GM23338 (cell line): Measurements from ENCODE around the gene MYH14. TPM values are rescaled to one million over a fixed set of nuclear protein-coding genes. Genes with fewer than 3 reads are reported as not detected.

ENCODE experiments used
- ATAC-seq: fragments of 200-7000 bp; cut with Tn5 transposase; 3 replicates; pipeline ENCODE4 v1.9.1; 2020
- DNase-seq: peaks from one replicate; pipeline ENCODE4 v3.0.0-alpha.2; 2015; ENCODE audit warnings: low spot score
- H2AFZ ChIP-seq: fragments of 200-600 bp; sonication (generic); 2 replicates; pipeline ENCODE4 v1.8.0; 2016; ENCODE audit warnings: antibody characterized with exemption, mild to moderate bottlenecking, moderate library complexity
- H3F3A ChIP-seq: fragments of 200-600 bp; sonication (generic); replicated peaks from 2 replicates; pipeline ENCODE4 v1.8.0; 2017; ENCODE audit warnings: antibody characterized with exemption, mixed run types, low read depth
- H3K27ac ChIP-seq: fragments of 200-600 bp; sonication (generic); 2 replicates; pipeline ENCODE4 v1.6.1; 2016; ENCODE audit warnings: low read depth
- H3K27me3 ChIP-seq: fragments of 200-600 bp; sonication (generic); 2 replicates; pipeline ENCODE4 v1.8.0; 2016; ENCODE audit warnings: mild to moderate bottlenecking, mixed run types, moderate library complexity; ENCODE audit not compliant: insufficient read depth
- H3K36me3 ChIP-seq: fragments of 200-600 bp; sonication (generic); 2 replicates; pipeline ENCODE4 v1.8.0; 2016; ENCODE audit warnings: mild to moderate bottlenecking; ENCODE audit not compliant: insufficient read depth
- H3K4me1 ChIP-seq: fragments of 200-600 bp; sonication (generic); 2 replicates; pipeline ENCODE4 v1.8.0; 2016; ENCODE audit warnings: mild to moderate bottlenecking, moderate library complexity; ENCODE audit not compliant: insufficient read depth
- H3K4me2 ChIP-seq: fragments of 200-600 bp; sonication (generic); 2 replicates; pipeline ENCODE4 v1.7.1; 2017; ENCODE audit warnings: mixed run types
- H3K4me3 ChIP-seq: fragments of 200-600 bp; sonication (generic); 2 replicates; pipeline ENCODE4 v1.6.1; 2016; ENCODE audit warnings: mixed run types
- H3K79me2 ChIP-seq: fragments of 200-600 bp; sonication (generic); replicated peaks from 2 replicates; pipeline ENCODE4 v1.8.0; 2017; ENCODE audit warnings: mild to moderate bottlenecking; ENCODE audit not compliant: insufficient read depth
- H3K9me2 ChIP-seq: fragments of 200-600 bp; sonication (generic); 2 replicates; pipeline ENCODE4 v1.8.0; 2017; ENCODE audit not compliant: insufficient read depth
- H4K20me1 ChIP-seq: fragments of 200-600 bp; sonication (generic); replicated peaks from 2 replicates; pipeline ENCODE4 v1.8.0; 2017; ENCODE audit warnings: mild to moderate bottlenecking; ENCODE audit not compliant: insufficient read depth
- H3K27ac Mint-ChIP-seq: 2 replicates; pipeline ENCODE4 v1.8.0; 2020; ENCODE audit warnings: inconsistent platforms, mild to moderate bottlenecking, moderate library complexity, mixed read lengths
- H3K27me3 Mint-ChIP-seq: 3 replicates; pipeline ENCODE4 v1.8.0; 2022; ENCODE audit warnings: low read depth, mild to moderate bottlenecking, moderate library complexity, mixed read lengths, inconsistent platforms; ENCODE audit not compliant: insufficient read depth, poor library complexity
- H3K36me3 Mint-ChIP-seq: 3 replicates; pipeline ENCODE4 v1.8.0; 2021; ENCODE audit warnings: low read depth, mild to moderate bottlenecking, inconsistent platforms, moderate library complexity, mixed read lengths
- H3K4me1 Mint-ChIP-seq: 3 replicates; pipeline ENCODE4 v1.8.0; 2020; ENCODE audit warnings: mild to moderate bottlenecking, inconsistent platforms, mixed read lengths
- H3K4me3 Mint-ChIP-seq: 3 replicates; pipeline ENCODE4 v1.8.0; 2021; ENCODE audit warnings: moderate library complexity, mild to moderate bottlenecking, inconsistent platforms, mixed read lengths
- H3K9me3 Mint-ChIP-seq: 3 replicates; pipeline ENCODE4 v1.8.0; 2020; ENCODE audit warnings: moderate library complexity, mild to moderate bottlenecking, inconsistent platforms, mixed read lengths
- CREB1 ChIP-seq: fragments of 250-450 bp; sonication (Bioruptor Pico); IDR thresholded peaks from 2 replicates; pipeline ENCODE4 v1.5.0; 2020; ENCODE audit warnings: low read depth, mild to moderate bottlenecking, moderate library complexity
- CTCF ChIP-seq, 2 experiments: fragments of 200-600 bp in 1 of 2; sonication (generic) in 1 of 2; conservative IDR thresholded peaks; 2 replicates each; pipeline versions ENCODE4 v1.5.1 to v1.6.1; 2016 to 2017; ENCODE audit warnings: antibody characterized with exemption in 2 of 2, low read depth in 2 of 2, mild to moderate bottlenecking in 2 of 2, moderate library complexity in 1 of 2
- ETS1 ChIP-seq: IDR thresholded peaks from 2 replicates; pipeline ENCODE4 v1.6.1; 2016; ENCODE audit warnings: antibody characterized with exemption
- EZH2 ChIP-seq: fragments of 200-600 bp; sonication (generic); IDR thresholded peaks from one replicate; pipeline ENCODE4 v1.8.0; 2017; ENCODE audit warnings: antibody characterized with exemption, mild to moderate bottlenecking, low read depth; ENCODE audit not compliant: unreplicated experiment
- EZH2phosphoT487 ChIP-seq: fragments of 200-600 bp; sonication (generic); IDR thresholded peaks from one replicate; pipeline ENCODE4 v1.8.1; 2018; ENCODE audit warnings: antibody characterized with exemption; ENCODE audit not compliant: unreplicated experiment
- JUNB ChIP-seq: IDR thresholded peaks from one replicate; pipeline ENCODE4 v1.6.1; 2016; ENCODE audit warnings: antibody characterized with exemption; ENCODE audit not compliant: unreplicated experiment
- NANOG ChIP-seq: IDR thresholded peaks from 2 replicates; pipeline ENCODE4 v1.6.1; 2016; ENCODE audit warnings: antibody characterized with exemption, borderline replicate concordance
- POLR2AphosphoS5 ChIP-seq: IDR thresholded peaks from 2 replicates; pipeline ENCODE4 v1.6.1; 2016; ENCODE audit warnings: antibody characterized with exemption, low read depth
- REST ChIP-seq: IDR thresholded peaks from one replicate; pipeline ENCODE4 v1.6.1; 2018; ENCODE audit warnings: antibody characterized with exemption; ENCODE audit not compliant: unreplicated experiment
- STAT1 ChIP-seq: IDR thresholded peaks from one replicate; pipeline ENCODE4 v1.6.1; 2016; ENCODE audit warnings: antibody characterized with exemption; ENCODE audit not compliant: unreplicated experiment
- ZNF114 ChIP-seq: fragments of 250-450 bp; sonication (Bioruptor Pico); IDR thresholded peaks from 2 replicates; pipeline ENCODE4 v1.5.0; 2020; ENCODE audit warnings: mild to moderate bottlenecking, moderate library complexity
- ZNF331 ChIP-seq: fragments of 250-450 bp; sonication (Bioruptor Pico); IDR thresholded peaks from 2 replicates; pipeline ENCODE4 v1.5.0; 2020; ENCODE audit warnings: low read depth, mild to moderate bottlenecking, moderate library complexity
- ZNF462 ChIP-seq: fragments of 250-450 bp; sonication (Bioruptor Pico); IDR thresholded peaks from 2 replicates; pipeline ENCODE4 v1.5.0; 2020; ENCODE audit warnings: mild to moderate bottlenecking, moderate library complexity
- polyA plus RNA-seq: library from polyadenylated mRNA; unstranded; fragments of >200 nt; fragmentation: Nextera tagmentation; extraction: Ambion mirVana; gene quantifications from 2 replicates; pipeline ENCODE4 v1.2.1, GENCODE V29; 2016
- total RNA-seq: library from RNA; depleted of rRNA; stranded (reverse); fragments of >200 nt; shearing (Covaris generic); gene quantifications from 2 replicates; pipeline ENCODE4 v1.2.3, GENCODE V29; 2014

Gene MYH14
- total and polyA plus RNA-seq, 2 experiments from 2014 or later: 25.5 to 27.5 TPM

- Mint-ChIP-seq H3K4me1 (no peaks in the 10 kb centered on the region), H3K9me3 (peaks cover 94% of the 10 kb centered on the region), H3K27me3 (peaks cover 8% of the 10 kb centered on the region), H3K4me3 (no peak overlapping the region), H3K27ac (no peak overlapping the region), H3K36me3 (peaks cover 33% of the 10 kb centered on the region)
- DNase-seq (no peak), ATAC-seq (no peak)
- Histone ChIP-seq H3K4me3 (no peak overlapping the region), H2AFZ (no peak overlapping the region), H3K4me1 (no peaks in the 10 kb centered on the region), H3K27ac (no peak overlapping the region), H3K79me2 (no peaks in the 10 kb centered on the region), H3K4me2 (no peak overlapping the region), H3K9me2 (no peaks in the 10 kb centered on the region), H4K20me1 (no peaks in the 10 kb centered on the region), H3F3A (no peaks in the 10 kb centered on the region), H3K36me3 (no peaks in the 10 kb centered on the region), H3K27me3 (no peaks in the 10 kb centered on the region)
- TF ChIP-seq ETS1 (no peak), ZNF331 (no peak), STAT1 (no peak), JUNB (no peak), CREB1 (CRISPR knock-in tag) (no peak), REST (no peak), ZNF114 (CRISPR knock-in tag) (no peak), CTCF (conservative IDR thresholded peaks at IDR 0.05; ENCODE audit: low read depth in 2 of 2) (no peak), ZNF462 (CRISPR knock-in tag) (no peak), POLR2AphosphoS5 (no peak), EZH2phosphoT487 (no peak), EZH2 (no peak), NANOG (no peak)
Measured at GRCh38 chr19:50191216-50191615, 12.2 kb upstream of the MYH14 start.
